GM21390 (cell line): ENCODE measurements around the gene GTF2F1.
"Not testable (repeated sequence)": the region's sequence is repeated elsewhere in the genome, so short reads cannot be mapped to it uniquely, and the experiment has no call there.

ENCODE experiments used
- ATAC-seq: cut with Tn5 transposase; IDR thresholded peaks from one replicate; pipeline ENCODE4 v1.9.1; 2021; ENCODE audit not compliant: unreplicated experiment

Gene GTF2F1

GRCh38 chr19:6358003-6358402, 35.0 kb downstream of the GTF2F1 start:
- no peak for ATAC-seq

GRCh38 chr19:6357174-6357573, 35.8 kb downstream of the GTF2F1 start:
- no peak for ATAC-seq

- ATAC-seq: not testable (repeated sequence)
Observed at GRCh38 chr19:6355321-6356040, 37.5 kb downstream of the GTF2F1 start.

GRCh38 chr19:6354098-6354674, 38.8 kb downstream of the GTF2F1 start:
- no peak for ATAC-seq

GRCh38 chr19:6352381-6353165, 40.4 kb downstream of the GTF2F1 start:
- ATAC-seq: no peak

GRCh38 chr19:6350688-6351087, 42.3 kb downstream of the GTF2F1 start:
- no peak for ATAC-seq

GRCh38 chr19:6349271-6349670, 43.7 kb downstream of the GTF2F1 start:
- ATAC-seq: not testable (repeated sequence)

GRCh38 chr19:6343462-6343861, 49.5 kb downstream of the GTF2F1 start:
- ATAC-seq: no peak

- ATAC-seq: no peak
Observed at GRCh38 chr19:6340493-6341201, 52.3 kb downstream of the GTF2F1 start.

GRCh38 chr19:6334490-6335285, 58.3 kb downstream of the GTF2F1 start:
- no peak for ATAC-seq

GRCh38 chr19:6333439-6333838, 59.5 kb downstream of the GTF2F1 start, which contains the start of gene ACER1:
TSS of gene ACER1 (minus strand) at chr19:6333612. CDS start at chr19:6333551, 61 bp downstream.
- no peak for ATAC-seq
